Naive B cell (primary cell): ENCODE data around the gene MMADHC. TPM values are rescaled to one million over a fixed set of nuclear protein-coding genes. Genes with fewer than 3 reads are reported as not detected.
A peak's percentile ranks its signal among the peaks of the same experiment; 100 is the strongest.
"Not testable (repeated sequence)": the region's sequence is repeated elsewhere in the genome, so short reads cannot be mapped to it uniquely, and the experiment has no call there.

ENCODE experiments used
- ATAC-seq, 2 donors: fragments of 150-1000 bp; cut with Tn5 transposase; 2 replicates each; pipeline ENCODE4 v1.10.0; 2021; ENCODE audit warnings: low read depth in 2 of 2, mild to moderate bottlenecking in 2 of 2, moderate library complexity in 2 of 2
- DNase-seq: peaks from one replicate; pipeline ENCODE4 v3.0.0; 2022
- H3K27ac Mint-ChIP-seq, 6 donors: one replicate each; pipeline ENCODE4 v1.8.0; 2020 to 2022; ENCODE audit warnings: mild to moderate bottlenecking in 6 of 6, mixed read lengths in 6 of 6, moderate library complexity in 5 of 6, inconsistent platforms in 2 of 6
- H3K27me3 Mint-ChIP-seq, 3 donors: one replicate each; pipeline ENCODE4 v1.8.0; 2021 to 2022; ENCODE audit warnings: mixed read lengths in 3 of 3, mild to moderate bottlenecking in 1 of 3
- H3K36me3 Mint-ChIP-seq, 2 donors: one replicate each; pipeline ENCODE4 v1.8.0; 2020 to 2022; ENCODE audit warnings: mixed read lengths in 2 of 2, inconsistent platforms in 1 of 2, mild to moderate bottlenecking in 1 of 2
- H3K4me1 Mint-ChIP-seq, 3 donors: one replicate each; pipeline ENCODE4 v1.8.0; 2020 to 2022; ENCODE audit warnings: mixed read lengths in 3 of 3, inconsistent platforms in 1 of 3, mild to moderate bottlenecking in 1 of 3, moderate library complexity in 1 of 3
- H3K4me3 Mint-ChIP-seq, 8 donors: one replicate each; pipeline ENCODE4 v1.8.0; 2020 to 2022; ENCODE audit warnings: mild to moderate bottlenecking in 8 of 8, mixed read lengths in 8 of 8, moderate library complexity in 8 of 8, inconsistent platforms in 2 of 8
- H3K9me3 Mint-ChIP-seq, 7 donors: one replicate each; pipeline ENCODE4 v1.8.0; 2020 to 2022; ENCODE audit warnings: mixed read lengths in 7 of 7, mild to moderate bottlenecking in 5 of 7, inconsistent platforms in 2 of 7, moderate library complexity in 1 of 7
- polyA plus RNA-seq, 6 donors: library from polyadenylated mRNA; unstranded; fragments of 300-500 nt; fragmentation: Illumina TruSeq; gene quantifications; one replicate each; pipeline ENCODE4 v1.2.3, GENCODE V29; 2021; ENCODE audit warnings: low read depth in 6 of 6

The MMADHC gene
- polyA plus RNA-seq, 6 donors from 2014 or later = 100 to 164 (median 137) TPM

DNA sequence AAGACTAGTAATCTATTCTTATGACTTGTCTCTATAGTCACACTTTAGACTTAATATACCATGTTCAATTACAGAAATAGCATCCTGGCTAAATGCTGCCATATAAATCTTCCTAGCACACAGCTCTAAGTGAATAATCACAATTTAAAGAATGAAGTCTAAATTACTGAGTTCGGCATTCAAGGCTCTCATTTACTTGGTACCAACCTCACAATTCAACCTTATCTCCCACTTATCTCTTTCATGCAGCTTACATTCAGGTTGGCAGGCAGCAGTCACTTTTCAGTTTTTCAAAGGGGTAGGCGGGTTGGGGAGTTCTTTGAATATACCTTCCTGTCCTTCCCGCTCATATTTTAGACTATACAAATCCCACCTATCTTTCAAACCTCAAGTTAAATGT, 1.5 kb downstream of the MMADHC start:
- no peak for DNase-seq
- peak overlapping the region in 5 of 6 donors; percentile 17 to 99 (median 47) for H3K27ac Mint-ChIP-seq
- peaks cover 0 to 8% of the 10 kb centered on the region in 2 donors for H3K36me3 Mint-ChIP-seq
- H3K4me1 Mint-ChIP-seq = peaks cover 35 to 38% (median 37%) of the 10 kb centered on the region in 3 donors
- peaks cover 10 to 16% (median 13%) of the 10 kb centered on the region in 3 donors for H3K27me3 Mint-ChIP-seq
- H3K4me3 Mint-ChIP-seq = peak overlapping the region; percentile 83 to 100 (median 96)
- no peak for ATAC-seq
- peaks cover 0 to 3% (median 0%) of the 10 kb centered on the region in 7 donors for H3K9me3 Mint-ChIP-seq

DNA sequence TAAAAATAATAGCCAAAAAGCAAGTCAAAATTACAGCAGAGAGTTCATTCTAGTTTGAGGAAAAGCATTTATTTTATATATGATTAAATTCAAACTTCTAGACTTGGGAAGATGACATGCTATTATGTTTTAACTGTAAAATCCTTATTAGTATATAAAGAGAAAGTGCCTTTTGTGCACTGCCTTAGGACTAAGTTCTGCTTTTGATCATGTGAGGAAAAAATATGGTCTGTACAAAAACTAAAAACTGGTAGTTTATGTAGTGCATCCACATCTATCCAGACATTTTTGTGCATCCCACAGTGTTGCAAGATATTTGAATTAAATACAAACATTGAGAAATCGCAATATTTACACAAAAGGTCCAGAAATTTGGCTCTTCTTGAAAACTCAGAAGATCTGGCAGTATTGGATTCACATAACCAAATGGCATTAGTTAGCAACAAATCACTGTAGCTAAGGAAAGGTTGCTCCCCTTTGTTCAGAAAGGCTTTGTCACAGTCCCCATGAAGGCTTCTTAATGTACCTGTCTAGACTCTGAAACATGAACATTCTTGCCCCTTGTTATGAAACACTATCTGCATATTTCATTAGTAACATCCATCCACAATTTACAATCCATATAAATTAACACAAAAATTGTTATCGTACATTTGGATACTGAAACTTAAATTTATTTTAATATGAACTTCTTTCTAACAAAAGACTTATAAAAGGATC, 2.2 kb downstream of the MMADHC start:
- no peak for ATAC-seq
- Mint-ChIP-seq H3K36me3 (peaks cover 0 to 8% of the 10 kb centered on the region in 2 donors), H3K4me1 (peaks cover 35 to 38% (median 37%) of the 10 kb centered on the region in 3 donors), H3K4me3 (peak overlapping the region in 7 of 8 donors; percentile 83 to 100 (median 96)), H3K27me3 (peaks cover 10 to 16% (median 10%) of the 10 kb centered on the region in 3 donors), H3K9me3 (peaks cover 0 to 3% (median 0%) of the 10 kb centered on the region in 7 donors), H3K27ac (peak overlapping the region in 2 of 6 donors; percentile 17 to 99)
- no peak for DNase-seq

- Mint-ChIP-seq H3K36me3 (peaks cover 16 to 27% of the 10 kb centered on the region in 2 donors), H3K27me3 (no peaks in the 10 kb centered on the region), H3K27ac (peak overlapping the region in 4 of 6 donors; percentile 15 to 76 (median 24)), H3K4me1 (peaks cover 29 to 37% (median 35%) of the 10 kb centered on the region in 3 donors), H3K9me3 (no peaks in the 10 kb centered on the region), H3K4me3 (peak overlapping the region in 1 of 8 donors; percentile 81)
- ATAC-seq (no peak), DNase-seq (no peak)
These were observed 7.3 kb downstream of the MMADHC start for GRCh38 chr2:149579972-149580882.

DNA sequence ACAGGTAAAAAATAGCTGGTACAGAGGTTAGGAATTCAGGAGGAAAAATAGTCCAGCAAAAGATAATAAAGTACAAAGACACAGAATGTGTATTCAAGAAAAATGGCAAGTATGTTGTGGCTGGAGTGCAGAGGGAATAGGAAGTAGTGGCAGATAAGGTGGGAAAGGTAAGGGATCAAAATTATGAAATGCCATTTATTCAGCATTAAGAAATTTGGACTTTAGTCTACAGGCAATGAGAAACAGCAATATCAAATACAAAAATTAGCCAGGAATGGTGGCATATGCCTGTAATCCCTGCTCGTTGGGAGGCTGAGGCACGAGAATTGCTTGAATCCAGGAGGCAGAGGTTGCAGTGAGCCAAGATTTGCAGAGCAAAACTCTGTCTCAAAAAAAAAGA, 10.3 kb downstream of the MMADHC start:
- peaks cover 16 to 28% (median 25%) of the 10 kb centered on the region in 3 donors for H3K4me1 Mint-ChIP-seq
- no peak overlapping the region for H3K4me3 Mint-ChIP-seq
- no peaks in the 10 kb centered on the region for H3K27me3 Mint-ChIP-seq
- peaks cover 16 to 27% of the 10 kb centered on the region in 2 donors for H3K36me3 Mint-ChIP-seq
- no peaks in the 10 kb centered on the region for H3K9me3 Mint-ChIP-seq
- peak overlapping the region in 4 of 6 donors; percentile 0 to 54 (median 16) for H3K27ac Mint-ChIP-seq
- DNase-seq (no peak), ATAC-seq (no peak)

DNA sequence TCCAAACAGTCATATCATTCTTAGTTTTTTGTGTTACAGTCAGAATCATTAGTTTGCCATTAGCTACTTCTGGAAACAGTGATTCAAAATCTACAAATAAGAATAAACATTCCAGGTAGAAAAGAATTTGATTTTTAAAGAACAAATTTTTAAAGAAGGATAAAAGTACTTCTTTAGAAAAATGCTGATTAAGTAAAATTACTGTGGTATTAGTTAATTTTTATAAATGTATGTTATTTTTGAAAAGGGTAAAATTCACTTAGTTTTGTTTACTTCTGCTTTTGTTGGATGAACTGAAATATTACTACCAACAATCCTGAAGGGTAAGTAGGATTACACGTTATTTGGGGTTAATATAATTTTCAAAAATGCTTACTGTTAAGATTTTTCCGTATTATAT, 11.8 kb downstream of the MMADHC start:
- no peak overlapping the region for H3K27ac Mint-ChIP-seq
- H3K4me3 Mint-ChIP-seq = no peak overlapping the region
- peaks cover 12 to 23% (median 21%) of the 10 kb centered on the region in 3 donors for H3K4me1 Mint-ChIP-seq
- peaks cover 16 to 19% of the 10 kb centered on the region in 2 donors for H3K36me3 Mint-ChIP-seq
- H3K27me3 Mint-ChIP-seq = no peaks in the 10 kb centered on the region
- DNase-seq = no peak
- no peak for ATAC-seq
- H3K9me3 Mint-ChIP-seq = no peaks in the 10 kb centered on the region

GRCh38 chr2:149575277-149575676, 12.3 kb downstream of the MMADHC start:
- Mint-ChIP-seq H3K4me1 (peaks cover 12 to 23% (median 21%) of the 10 kb centered on the region in 3 donors), H3K27me3 (no peaks in the 10 kb centered on the region), H3K27ac (no peak overlapping the region), H3K36me3 (peaks cover 16 to 19% of the 10 kb centered on the region in 2 donors), H3K9me3 (no peaks in the 10 kb centered on the region), H3K4me3 (no peak overlapping the region)
- DNase-seq (no peak), ATAC-seq (no peak)

GRCh38 chr2:149573760-149574159, 13.8 kb downstream of the MMADHC start:
- H3K27ac Mint-ChIP-seq = no peak overlapping the region
- no peak for DNase-seq
- H3K4me3 Mint-ChIP-seq = no peak overlapping the region
- H3K4me1 Mint-ChIP-seq = peaks cover 12 to 23% (median 14%) of the 10 kb centered on the region in 3 donors
- H3K9me3 Mint-ChIP-seq = no peaks in the 10 kb centered on the region
- ATAC-seq = no peak
- peaks cover 16 to 19% of the 10 kb centered on the region in 2 donors for H3K36me3 Mint-ChIP-seq
- H3K27me3 Mint-ChIP-seq = no peaks in the 10 kb centered on the region

DNA sequence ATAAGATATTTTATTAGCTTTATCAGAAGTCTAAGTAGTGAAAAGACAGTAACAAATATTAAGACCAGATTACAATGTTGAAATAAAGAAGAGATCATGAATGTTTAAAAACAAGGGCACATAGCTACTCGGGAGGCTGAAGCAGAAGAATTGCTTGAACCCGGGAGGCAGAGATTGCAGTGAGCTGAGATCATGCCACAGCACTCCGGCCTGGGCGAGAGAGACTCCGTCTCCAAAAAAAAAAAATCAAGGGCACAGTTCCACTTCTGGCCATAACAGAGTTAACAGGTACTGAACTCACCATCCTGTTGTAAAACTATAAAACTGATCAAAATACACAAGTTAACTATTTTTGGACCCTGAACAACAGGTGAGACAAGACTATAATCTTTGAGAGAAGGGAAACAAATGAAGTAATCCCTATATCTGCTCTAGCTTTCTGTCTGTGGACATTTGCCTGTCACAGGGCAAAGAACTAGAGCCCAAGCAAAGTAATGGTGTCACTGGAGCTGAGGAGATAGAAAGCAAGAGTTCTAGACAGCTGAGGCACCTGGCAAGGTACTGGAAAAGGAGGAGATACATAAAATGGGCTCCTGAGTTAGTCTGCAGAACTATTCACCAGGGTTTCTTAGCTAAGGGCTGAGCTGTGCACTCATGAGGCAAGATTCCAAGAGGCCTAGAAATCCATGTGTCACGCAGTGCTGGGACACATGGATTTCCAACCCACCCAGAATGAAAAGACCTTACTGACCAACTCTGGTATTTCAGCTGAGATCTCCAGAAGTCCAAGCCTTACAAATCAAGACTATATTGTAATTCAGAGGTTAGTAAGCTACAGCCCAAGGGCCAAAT, 15.2 kb downstream of the MMADHC start:
- no peak overlapping the region for H3K4me3 Mint-ChIP-seq
- ATAC-seq (no peak), DNase-seq (no peak)
- H3K9me3 Mint-ChIP-seq = no peaks in the 10 kb centered on the region
- no peaks in the 10 kb centered on the region for H3K27me3 Mint-ChIP-seq
- peak overlapping the region in 5 of 6 donors; percentile 0 to 81 (median 46) for H3K27ac Mint-ChIP-seq
- peaks cover 6 to 10% of the 10 kb centered on the region in 2 donors for H3K36me3 Mint-ChIP-seq
- peaks cover 4 to 11% (median 7%) of the 10 kb centered on the region in 3 donors for H3K4me1 Mint-ChIP-seq

DNA sequence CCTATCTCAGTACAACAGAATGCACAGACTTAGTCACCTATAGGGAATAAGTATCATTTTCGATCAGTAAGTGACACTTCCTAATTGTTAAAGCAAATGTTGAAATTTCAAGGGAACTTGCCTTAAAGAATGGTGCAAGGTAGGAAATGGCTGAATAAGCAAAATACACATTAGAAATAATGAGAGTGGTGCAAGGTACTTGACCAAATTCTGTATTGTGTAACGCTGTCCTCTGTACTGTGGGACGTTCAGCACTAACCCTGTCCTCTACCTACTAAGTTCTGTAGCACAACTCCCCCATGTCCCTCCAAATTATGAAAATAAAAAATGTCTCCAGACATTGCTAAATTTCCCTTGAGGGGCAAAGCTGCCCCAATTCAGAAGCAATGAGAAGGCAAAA, 19.4 kb downstream of the MMADHC start:
- peak overlapping the region in 1 of 6 donors; percentile 49 for H3K27ac Mint-ChIP-seq
- peaks cover 0 to 9% (median 3%) of the 10 kb centered on the region in 3 donors for H3K4me1 Mint-ChIP-seq
- H3K27me3 Mint-ChIP-seq = no peaks in the 10 kb centered on the region
- DNase-seq (no peak), ATAC-seq (no peak)
- H3K4me3 Mint-ChIP-seq = no peak overlapping the region
- no peaks in the 10 kb centered on the region for H3K9me3 Mint-ChIP-seq
- H3K36me3 Mint-ChIP-seq = peaks cover 0 to 5% of the 10 kb centered on the region in 2 donors

DNA sequence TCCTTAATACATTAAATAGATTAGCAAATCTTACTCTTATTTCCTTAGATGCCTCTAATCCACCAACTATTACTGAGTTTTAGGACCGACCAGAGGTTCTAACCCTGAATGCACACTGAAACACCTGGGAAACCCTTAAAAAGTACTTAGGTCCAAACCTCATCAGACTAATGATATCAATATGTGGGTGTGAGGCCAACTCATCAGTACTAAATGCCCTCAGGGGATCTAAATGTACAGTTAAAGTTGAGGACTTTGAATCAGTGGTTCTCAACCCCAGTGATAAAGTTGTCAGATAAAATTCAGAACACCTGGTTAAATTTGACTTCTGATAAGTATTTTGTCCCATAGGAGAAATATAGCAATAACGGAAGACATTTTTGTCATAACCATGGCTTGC, 20.9 kb downstream of the MMADHC start:
- Mint-ChIP-seq H3K4me3 (no peak overlapping the region), H3K36me3 (peaks cover 0 to 5% of the 10 kb centered on the region in 2 donors)
- DNase-seq = no peak

GRCh38 chr2:149565625-149566024, 21.9 kb downstream of the MMADHC start:
- not testable (repeated sequence) for H3K27me3 Mint-ChIP-seq, ATAC-seq

More for the DNA sequence above, 20.9 kb downstream of the MMADHC start:
- Mint-ChIP-seq H3K4me1 (peaks cover 0 to 11% (median 7%) of the 10 kb centered on the region in 3 donors), H3K9me3 (no peaks in the 10 kb centered on the region), H3K27me3 (no peaks in the 10 kb centered on the region), H3K27ac (peak overlapping the region in 1 of 6 donors; percentile 4)
- ATAC-seq = no peak

GRCh38 chr2:149564983-149565382, 22.6 kb downstream of the MMADHC start:
- H3K4me1 Mint-ChIP-seq = peaks cover 0 to 11% (median 7%) of the 10 kb centered on the region in 3 donors
- no peak overlapping the region for H3K4me3 Mint-ChIP-seq
- DNase-seq (no peak), ATAC-seq (no peak)
- H3K36me3 Mint-ChIP-seq = peaks cover 0 to 5% of the 10 kb centered on the region in 2 donors
- H3K27me3 Mint-ChIP-seq = no peaks in the 10 kb centered on the region
- no peaks in the 10 kb centered on the region for H3K9me3 Mint-ChIP-seq
- H3K27ac Mint-ChIP-seq = peak overlapping the region in 4 of 6 donors; percentile 0 to 63 (median 27)

More at GRCh38 chr2:149565625-149566024, 21.9 kb downstream of the MMADHC start:
- not testable (repeated sequence) for H3K36me3 Mint-ChIP-seq, DNase-seq, H3K9me3 Mint-ChIP-seq, H3K4me3 Mint-ChIP-seq
- H3K27ac Mint-ChIP-seq = peak overlapping the region in 2 of 6 donors; percentile 0 to 30
- peaks cover 0 to 11% (median 7%) of the 10 kb centered on the region in 3 donors for H3K4me1 Mint-ChIP-seq
